Epithelial cell of proximal tubule (primary cell): ENCODE results near the gene AKAP6. TPM values are rescaled to one million over a fixed set of nuclear protein-coding genes. Genes with fewer than 3 reads are reported as not detected.

ENCODE experiments used
- DNase-seq: peaks from one replicate; pipeline ENCODE4 v3.0.0-alpha.2; 2011; ENCODE audit warnings: low read depth
- H3K4me3 ChIP-seq: 2 replicates; pipeline ENCODE4 v1.5.1; 2011; ENCODE audit warnings: low read depth, mild to moderate bottlenecking, low read length
- total RNA-seq: library from RNA; depleted of rRNA; stranded (reverse); fragments of >200 nt; gene quantifications from 2 replicates; pipeline ENCODE4 v1.2.3, GENCODE V29; 2015
- TF ChIP-seq, protein P1 (sequence below): conservative IDR thresholded peaks from 2 replicates; pipeline ENCODE4 v1.5.1; 2012; ENCODE audit warnings: low read depth, mild to moderate bottlenecking, low read length

AKAP6 gene
- total RNA-seq, 1 donor from 2014 or later, result 4.6 TPM

- DNase-seq, result no peak
- TF ChIP-seq, protein P1, sequence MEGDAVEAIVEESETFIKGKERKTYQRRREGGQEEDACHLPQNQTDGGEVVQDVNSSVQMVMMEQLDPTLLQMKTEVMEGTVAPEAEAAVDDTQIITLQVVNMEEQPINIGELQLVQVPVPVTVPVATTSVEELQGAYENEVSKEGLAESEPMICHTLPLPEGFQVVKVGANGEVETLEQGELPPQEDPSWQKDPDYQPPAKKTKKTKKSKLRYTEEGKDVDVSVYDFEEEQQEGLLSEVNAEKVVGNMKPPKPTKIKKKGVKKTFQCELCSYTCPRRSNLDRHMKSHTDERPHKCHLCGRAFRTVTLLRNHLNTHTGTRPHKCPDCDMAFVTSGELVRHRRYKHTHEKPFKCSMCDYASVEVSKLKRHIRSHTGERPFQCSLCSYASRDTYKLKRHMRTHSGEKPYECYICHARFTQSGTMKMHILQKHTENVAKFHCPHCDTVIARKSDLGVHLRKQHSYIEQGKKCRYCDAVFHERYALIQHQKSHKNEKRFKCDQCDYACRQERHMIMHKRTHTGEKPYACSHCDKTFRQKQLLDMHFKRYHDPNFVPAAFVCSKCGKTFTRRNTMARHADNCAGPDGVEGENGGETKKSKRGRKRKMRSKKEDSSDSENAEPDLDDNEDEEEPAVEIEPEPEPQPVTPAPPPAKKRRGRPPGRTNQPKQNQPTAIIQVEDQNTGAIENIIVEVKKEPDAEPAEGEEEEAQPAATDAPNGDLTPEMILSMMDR, result no peak
- no peak overlapping the region for H3K4me3 ChIP-seq
These were observed 393.6 kb downstream of the AKAP6 start for GRCh38 chr14:32722631-32723183.

DNA sequence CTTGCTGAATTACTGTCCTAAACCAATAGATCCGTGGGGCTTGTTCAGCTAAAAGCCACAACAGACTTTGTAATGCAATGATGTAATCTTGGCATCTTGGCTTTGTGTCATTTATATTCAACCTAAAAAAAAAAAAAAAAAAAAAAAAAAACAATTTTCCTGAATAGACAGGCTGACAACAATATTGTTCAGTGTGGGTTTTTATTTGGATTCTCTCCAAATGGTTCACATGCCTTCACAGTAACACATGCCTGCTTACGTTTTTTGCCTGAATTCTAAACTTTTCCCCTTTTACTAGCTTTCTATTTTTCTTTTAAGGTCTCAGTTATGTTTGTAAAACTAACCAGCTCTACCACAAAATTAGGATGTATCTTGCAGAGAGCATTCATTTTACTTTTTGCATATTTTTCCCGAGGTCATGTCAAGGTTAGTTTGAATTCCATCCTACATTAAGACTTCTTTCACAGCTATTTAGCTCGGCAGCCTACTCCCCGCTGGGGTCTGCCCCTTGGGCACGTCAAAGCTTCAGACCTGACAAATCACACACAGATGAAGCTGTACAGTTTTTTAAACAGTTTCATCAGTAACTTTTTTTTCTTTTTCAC, 395.9 kb downstream of the AKAP6 start:
- DNase-seq, result peak; percentile 42
- peak overlapping the region; percentile 29 for H3K4me3 ChIP-seq
- TF ChIP-seq, protein P1, result no peak

DNA sequence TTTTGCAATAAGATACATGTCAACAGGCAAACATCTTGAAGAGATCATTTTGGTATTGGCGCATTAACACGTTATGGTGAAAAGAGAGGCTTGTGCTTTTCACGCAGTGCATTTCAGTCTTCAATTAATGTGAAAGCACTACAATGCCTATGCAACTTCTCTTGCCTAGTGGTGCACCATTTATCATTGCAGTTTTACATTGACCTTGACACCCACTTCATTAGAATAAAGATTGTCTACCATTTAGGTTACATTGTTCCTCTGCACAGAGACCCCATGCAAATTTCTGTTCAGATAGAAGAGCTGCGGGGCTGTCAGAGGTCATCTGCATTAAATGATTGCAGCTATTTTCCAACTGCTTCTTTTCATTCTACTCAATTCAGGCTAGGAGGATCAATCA, 397.4 kb downstream of the AKAP6 start:
- TF ChIP-seq, protein P1, result no peak

GRCh38 chr14:32727832-32728231, 398.7 kb downstream of the AKAP6 start:
- DNase-seq, result no peak
- no peak overlapping the region for H3K4me3 ChIP-seq

More for the DNA sequence above, 397.4 kb downstream of the AKAP6 start:
- no peak overlapping the region for H3K4me3 ChIP-seq
- DNase-seq, result no peak

GRCh38 chr14:32728526-32728925, 399.4 kb downstream of the AKAP6 start:
- no peak for DNase-seq
- H3K4me3 ChIP-seq, result no peak overlapping the region
- TF ChIP-seq, protein P1, result no peak

More at GRCh38 chr14:32727832-32728231, 398.7 kb downstream of the AKAP6 start:
- TF ChIP-seq, protein P1, result no peak

GRCh38 chr14:32728976-32729375, 399.9 kb downstream of the AKAP6 start:
- no peak for DNase-seq
- no peak overlapping the region for H3K4me3 ChIP-seq
- TF ChIP-seq, protein P1, result no peak

GRCh38 chr14:32731249-32731648, 402.2 kb downstream of the AKAP6 start:
- no peak for DNase-seq
- TF ChIP-seq, protein P1, result no peak
- H3K4me3 ChIP-seq, result no peak overlapping the region
